GM12878 (cell line): ENCODE data around the gene RASSF4. TPM values are rescaled to one million over a fixed set of nuclear protein-coding genes. Genes with fewer than 3 reads are reported as not detected.
A peak's percentile ranks its signal among the peaks of the same experiment; 100 is the strongest.

Source experiments
- CHD1 ChIP-seq: IDR thresholded peaks from 2 replicates; pipeline ENCODE4 v1.6.1; 2012; ENCODE audit warnings: low read depth, low read length, improper control_type of control experiment
- EP300 ChIP-seq, 2 experiments: fragments of 150-350 bp in 1 of 2; IDR thresholded peaks; 2 replicates each; pipeline ENCODE4 v1.6.1; 2011 to 2012; ENCODE audit warnings: low read depth in 2 of 2, low read length in 2 of 2, borderline replicate concordance in 1 of 2, improper control_type of control experiment in 1 of 2, inconsistent platforms in 1 of 2; ENCODE audit not compliant: control insufficient read depth in 1 of 2
- IKZF2 ChIP-seq, 2 experiments: fragments of 450-650 bp; IDR thresholded peaks; 2 replicates each; pipeline ENCODE4 v1.6.1; 2017; ENCODE audit warnings: mild to moderate bottlenecking in 2 of 2, moderate library complexity in 2 of 2
- JUND ChIP-seq: IDR thresholded peaks from 2 replicates; pipeline ENCODE4 v1.6.1; 2012; ENCODE audit warnings: low read depth, mild to moderate bottlenecking, low read length, improper control_type of control experiment, moderate library complexity
- KDM1A ChIP-seq: fragments of 200-600 bp; sonication (generic); IDR thresholded peaks from 2 replicates; pipeline ENCODE4 v1.6.1; 2016; ENCODE audit warnings: borderline replicate concordance
- MTA2 ChIP-seq: fragments of 450-650 bp; IDR thresholded peaks from 2 replicates; pipeline ENCODE4 v1.6.1; 2016; ENCODE audit warnings: low read depth, mild to moderate bottlenecking, moderate library complexity
- NFIC ChIP-seq: IDR thresholded peaks from 2 replicates; pipeline ENCODE4 v1.6.1; 2012; ENCODE audit warnings: low read depth, mild to moderate bottlenecking, inconsistent platforms, low read length, moderate library complexity
- NR2C1 ChIP-seq: fragments of 450-650 bp; IDR thresholded peaks from 2 replicates; pipeline ENCODE4 v1.6.1; 2017; ENCODE audit warnings: antibody characterized with exemption, mild to moderate bottlenecking, moderate library complexity
- NRF1 ChIP-seq: conservative IDR thresholded peaks from 2 replicates; pipeline ENCODE4 v1.6.1; 2011; ENCODE audit warnings: mild to moderate bottlenecking, low read depth, low read length, improper control_type of control experiment
- PAX8 ChIP-seq: fragments of 450-650 bp; IDR thresholded peaks from 2 replicates; pipeline ENCODE4 v1.6.1; 2017; ENCODE audit warnings: mild to moderate bottlenecking, moderate library complexity
- SMAD5 ChIP-seq: IDR thresholded peaks from 2 replicates; pipeline ENCODE4 v1.6.1; 2016; ENCODE audit warnings: antibody characterized with exemption, low read depth
- polyA plus RNA-seq, 11 experiments: library from polyadenylated mRNA; depleted of rRNA in 4 of 11; unstranded in 6 of 11; stranded (reverse) in 5 of 11; fragments of >200 nt; fragmentation: Nextera tagmentation in 4 of 11; fragmentation: Illumina TruSeq in 1 of 11; extraction: Ambion mirVana in 4 of 11; extraction: Trizol in 1 of 11; gene quantifications; 1 replicate in 1 of 11; 2 replicates in 10 of 11; pipeline versions ENCODE4 v1.2.1 to v1.2.3, GENCODE V29; 2011 to 2016; ENCODE audit warnings: inconsistent platforms in 2 of 11, missing spikeins in 2 of 11, low read depth in 1 of 11
- total RNA-seq, 4 experiments: library from RNA; depleted of rRNA in 3 of 4; stranded (reverse); fragments of >200 nt in 3 of 4; fragmentation: Illumina TruSeq in 1 of 4; extraction: Trizol in 1 of 4; gene quantifications; 2 replicates each; pipeline versions ENCODE4 v1.2.1 to v1.2.3, GENCODE V29; 2013 to 2021
- TF ChIP-seq, protein P1 (sequence below): fragments of 450-650 bp; IDR thresholded peaks from 2 replicates; pipeline ENCODE4 v1.6.1; 2017; ENCODE audit warnings: mild to moderate bottlenecking
- TF ChIP-seq, protein P2 (sequence below): fragments of 450-650 bp; IDR thresholded peaks from 2 replicates; pipeline ENCODE4 v1.6.1; 2017; ENCODE audit warnings: mild to moderate bottlenecking, moderate library complexity
- TF ChIP-seq, protein P3 (sequence below): IDR thresholded peaks from 2 replicates; pipeline ENCODE4 v1.6.1; 2012; ENCODE audit warnings: low read depth, low read length, improper control_type of control experiment
- TF ChIP-seq, protein P4 (sequence below): fragments of 150-350 bp; IDR thresholded peaks from 2 replicates; pipeline ENCODE4 v1.6.1; 2014; ENCODE audit warnings: mild to moderate bottlenecking, low read depth, low read length
- TF ChIP-seq, protein P5 (sequence below): IDR thresholded peaks from 2 replicates; pipeline ENCODE4 v1.6.1; 2012; ENCODE audit warnings: low read length, inconsistent platforms

Gene RASSF4
- total and polyA plus RNA-seq, 10 of the 15 experiments (the other 5 are each of a cell fraction or from before 2014, with no cell fraction given), result 3.7 to 71.1 (median 16.8) TPM

DNA sequence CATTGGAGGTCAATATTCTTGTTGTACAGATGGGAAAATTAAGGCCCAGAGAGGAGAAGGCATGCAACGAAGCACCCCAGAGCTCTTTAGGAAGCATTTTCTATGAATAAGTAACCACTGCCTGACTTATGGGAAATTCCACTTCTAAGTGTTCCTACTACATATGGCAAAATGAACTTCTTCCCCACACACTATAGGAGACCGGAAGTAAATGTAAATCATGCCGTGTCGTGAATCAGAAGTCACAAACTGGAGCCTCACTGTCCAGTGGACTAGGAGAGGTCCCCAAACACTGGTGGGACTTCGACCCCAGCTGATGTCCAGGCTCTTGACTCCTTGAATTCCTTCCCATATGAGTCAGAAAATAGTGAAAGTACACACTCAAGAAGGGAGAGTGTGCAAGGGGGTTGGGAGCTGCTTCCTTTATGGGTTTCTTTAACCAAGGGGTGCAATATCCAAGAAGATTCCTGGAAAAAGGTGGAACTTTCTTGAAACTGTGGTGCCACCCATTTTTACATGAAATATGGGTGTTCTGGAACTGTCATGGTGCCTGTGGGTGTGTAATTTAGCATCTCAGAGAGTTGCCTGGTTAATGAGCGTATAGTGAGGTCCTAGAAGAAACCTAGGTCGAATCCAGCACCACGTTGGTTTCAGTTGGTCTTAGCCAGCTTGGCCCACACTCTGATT lies 6.7 kb downstream of the RASSF4 start (continued):
- TF ChIP-seq NRF1, result no peak
- TF ChIP-seq PAX8, result no peak
- TF ChIP-seq, protein P1, sequence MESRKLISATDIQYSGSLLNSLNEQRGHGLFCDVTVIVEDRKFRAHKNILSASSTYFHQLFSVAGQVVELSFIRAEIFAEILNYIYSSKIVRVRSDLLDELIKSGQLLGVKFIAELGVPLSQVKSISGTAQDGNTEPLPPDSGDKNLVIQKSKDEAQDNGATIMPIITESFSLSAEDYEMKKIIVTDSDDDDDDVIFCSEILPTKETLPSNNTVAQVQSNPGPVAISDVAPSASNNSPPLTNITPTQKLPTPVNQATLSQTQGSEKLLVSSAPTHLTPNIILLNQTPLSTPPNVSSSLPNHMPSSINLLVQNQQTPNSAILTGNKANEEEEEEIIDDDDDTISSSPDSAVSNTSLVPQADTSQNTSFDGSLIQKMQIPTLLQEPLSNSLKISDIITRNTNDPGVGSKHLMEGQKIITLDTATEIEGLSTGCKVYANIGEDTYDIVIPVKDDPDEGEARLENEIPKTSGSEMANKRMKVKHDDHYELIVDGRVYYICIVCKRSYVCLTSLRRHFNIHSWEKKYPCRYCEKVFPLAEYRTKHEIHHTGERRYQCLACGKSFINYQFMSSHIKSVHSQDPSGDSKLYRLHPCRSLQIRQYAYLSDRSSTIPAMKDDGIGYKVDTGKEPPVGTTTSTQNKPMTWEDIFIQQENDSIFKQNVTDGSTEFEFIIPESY, result no peak
- TF ChIP-seq NR2C1, result peak; percentile 30; the same call in 1 of the 2 replicates
- TF ChIP-seq, protein P2, sequence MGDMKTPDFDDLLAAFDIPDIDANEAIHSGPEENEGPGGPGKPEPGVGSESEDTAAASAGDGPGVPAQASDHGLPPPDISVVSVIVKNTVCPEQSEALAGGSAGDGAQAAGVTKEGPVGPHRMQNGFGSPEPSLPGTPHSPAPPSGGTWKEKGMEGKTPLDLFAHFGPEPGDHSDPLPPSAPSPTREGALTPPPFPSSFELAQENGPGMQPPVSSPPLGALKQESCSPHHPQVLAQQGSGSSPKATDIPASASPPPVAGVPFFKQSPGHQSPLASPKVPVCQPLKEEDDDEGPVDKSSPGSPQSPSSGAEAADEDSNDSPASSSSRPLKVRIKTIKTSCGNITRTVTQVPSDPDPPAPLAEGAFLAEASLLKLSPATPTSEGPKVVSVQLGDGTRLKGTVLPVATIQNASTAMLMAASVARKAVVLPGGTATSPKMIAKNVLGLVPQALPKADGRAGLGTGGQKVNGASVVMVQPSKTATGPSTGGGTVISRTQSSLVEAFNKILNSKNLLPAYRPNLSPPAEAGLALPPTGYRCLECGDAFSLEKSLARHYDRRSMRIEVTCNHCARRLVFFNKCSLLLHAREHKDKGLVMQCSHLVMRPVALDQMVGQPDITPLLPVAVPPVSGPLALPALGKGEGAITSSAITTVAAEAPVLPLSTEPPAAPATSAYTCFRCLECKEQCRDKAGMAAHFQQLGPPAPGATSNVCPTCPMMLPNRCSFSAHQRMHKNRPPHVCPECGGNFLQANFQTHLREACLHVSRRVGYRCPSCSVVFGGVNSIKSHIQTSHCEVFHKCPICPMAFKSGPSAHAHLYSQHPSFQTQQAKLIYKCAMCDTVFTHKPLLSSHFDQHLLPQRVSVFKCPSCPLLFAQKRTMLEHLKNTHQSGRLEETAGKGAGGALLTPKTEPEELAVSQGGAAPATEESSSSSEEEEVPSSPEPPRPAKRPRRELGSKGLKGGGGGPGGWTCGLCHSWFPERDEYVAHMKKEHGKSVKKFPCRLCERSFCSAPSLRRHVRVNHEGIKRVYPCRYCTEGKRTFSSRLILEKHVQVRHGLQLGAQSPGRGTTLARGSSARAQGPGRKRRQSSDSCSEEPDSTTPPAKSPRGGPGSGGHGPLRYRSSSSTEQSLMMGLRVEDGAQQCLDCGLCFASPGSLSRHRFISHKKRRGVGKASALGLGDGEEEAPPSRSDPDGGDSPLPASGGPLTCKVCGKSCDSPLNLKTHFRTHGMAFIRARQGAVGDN, result peak; percentile 50; the same call in 1 of the 2 replicates
- TF ChIP-seq JUND, result no peak
- 0 out of 2 replicates have a peak, but pooled peaks have one; percentile 10 for TF ChIP-seq MTA2
- peak; percentile 5; the same call in 1 of the 2 replicates for TF ChIP-seq SMAD5
- TF ChIP-seq, protein P3, sequence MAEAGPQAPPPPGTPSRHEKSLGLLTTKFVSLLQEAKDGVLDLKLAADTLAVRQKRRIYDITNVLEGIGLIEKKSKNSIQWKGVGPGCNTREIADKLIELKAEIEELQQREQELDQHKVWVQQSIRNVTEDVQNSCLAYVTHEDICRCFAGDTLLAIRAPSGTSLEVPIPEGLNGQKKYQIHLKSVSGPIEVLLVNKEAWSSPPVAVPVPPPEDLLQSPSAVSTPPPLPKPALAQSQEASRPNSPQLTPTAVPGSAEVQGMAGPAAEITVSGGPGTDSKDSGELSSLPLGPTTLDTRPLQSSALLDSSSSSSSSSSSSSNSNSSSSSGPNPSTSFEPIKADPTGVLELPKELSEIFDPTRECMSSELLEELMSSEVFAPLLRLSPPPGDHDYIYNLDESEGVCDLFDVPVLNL, result no peak
- TF ChIP-seq, protein P4, sequence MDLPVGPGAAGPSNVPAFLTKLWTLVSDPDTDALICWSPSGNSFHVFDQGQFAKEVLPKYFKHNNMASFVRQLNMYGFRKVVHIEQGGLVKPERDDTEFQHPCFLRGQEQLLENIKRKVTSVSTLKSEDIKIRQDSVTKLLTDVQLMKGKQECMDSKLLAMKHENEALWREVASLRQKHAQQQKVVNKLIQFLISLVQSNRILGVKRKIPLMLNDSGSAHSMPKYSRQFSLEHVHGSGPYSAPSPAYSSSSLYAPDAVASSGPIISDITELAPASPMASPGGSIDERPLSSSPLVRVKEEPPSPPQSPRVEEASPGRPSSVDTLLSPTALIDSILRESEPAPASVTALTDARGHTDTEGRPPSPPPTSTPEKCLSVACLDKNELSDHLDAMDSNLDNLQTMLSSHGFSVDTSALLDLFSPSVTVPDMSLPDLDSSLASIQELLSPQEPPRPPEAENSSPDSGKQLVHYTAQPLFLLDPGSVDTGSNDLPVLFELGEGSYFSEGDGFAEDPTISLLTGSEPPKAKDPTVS, result no peak
- TF ChIP-seq, protein P5, sequence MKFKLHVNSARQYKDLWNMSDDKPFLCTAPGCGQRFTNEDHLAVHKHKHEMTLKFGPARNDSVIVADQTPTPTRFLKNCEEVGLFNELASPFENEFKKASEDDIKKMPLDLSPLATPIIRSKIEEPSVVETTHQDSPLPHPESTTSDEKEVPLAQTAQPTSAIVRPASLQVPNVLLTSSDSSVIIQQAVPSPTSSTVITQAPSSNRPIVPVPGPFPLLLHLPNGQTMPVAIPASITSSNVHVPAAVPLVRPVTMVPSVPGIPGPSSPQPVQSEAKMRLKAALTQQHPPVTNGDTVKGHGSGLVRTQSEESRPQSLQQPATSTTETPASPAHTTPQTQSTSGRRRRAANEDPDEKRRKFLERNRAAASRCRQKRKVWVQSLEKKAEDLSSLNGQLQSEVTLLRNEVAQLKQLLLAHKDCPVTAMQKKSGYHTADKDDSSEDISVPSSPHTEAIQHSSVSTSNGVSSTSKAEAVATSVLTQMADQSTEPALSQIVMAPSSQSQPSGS, result 0 out of 2 replicates have a peak, but pooled peaks have one; percentile 46
- no peak for TF ChIP-seq KDM1A
- TF ChIP-seq IKZF2 (IDR thresholded peaks at IDR 0.05), result peak; percentile 65 to 76
- no peak for TF ChIP-seq CHD1
- peak; percentile 61; the same call in 1 of the 2 replicates for TF ChIP-seq NFIC
- TF ChIP-seq EP300 (IDR thresholded peaks at IDR 0.05; ENCODE audit: borderline replicate concordance in 1 of 2, control insufficient read depth in 1 of 2, low read depth in 2 of 2, low read length in 2 of 2), result 0 out of 4 replicates have a peak, but pooled peaks of 1 of the 2 experiments have one; percentile 3
